ENCODE results near the gene GP2. TPM values are rescaled to one million over a fixed set of nuclear protein-coding genes. Genes with fewer than 3 reads are reported as not detected.

The GP2 gene
- total RNA-seq, result not detected

DNA sequence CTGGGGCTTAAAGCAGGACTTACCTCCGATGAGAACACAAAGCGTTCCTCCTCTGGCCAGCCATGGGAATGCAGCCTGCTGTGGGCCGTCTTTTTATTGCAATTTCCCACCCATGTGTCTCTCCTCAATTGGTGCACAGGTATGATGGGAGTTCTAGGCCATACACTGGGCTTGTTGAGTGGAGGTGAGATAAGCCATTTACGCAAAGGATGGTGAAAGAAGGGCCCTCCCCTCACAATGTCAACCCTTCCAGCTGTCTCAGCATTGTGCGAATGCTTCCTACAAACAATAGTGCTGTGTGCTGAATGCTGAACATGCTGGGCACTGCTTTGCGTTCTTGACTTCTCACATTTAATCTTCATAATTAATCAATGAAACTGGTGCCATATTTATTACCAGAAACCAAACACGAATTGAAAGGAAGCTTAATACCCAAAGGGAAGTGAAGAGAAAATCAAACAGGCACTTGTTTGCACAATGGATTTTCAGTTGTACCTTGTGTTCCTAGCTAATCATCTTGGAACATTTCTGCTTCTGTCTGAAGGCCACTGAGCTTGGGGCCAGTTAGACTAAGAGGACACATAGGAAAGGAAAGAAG lies at the start of gene GP2:
Gene GP2, minus strand, starts transcription at position 70 of the 598 bp plus-strand sequence. CDS start 1,082 bp downstream, outside the sequence.
- H3K27me3 Mint-ChIP-seq, result no peaks in the 10 kb centered on the region
- DNase-seq (no peak), ATAC-seq (ENCODE audit: low read depth) (no peak)
- H3K4me1 Mint-ChIP-seq, result no peaks in the 10 kb centered on the region
- POLR2A ChIA-PET, result no interaction called here
- H3K36me3 Mint-ChIP-seq, result no peaks in the 10 kb centered on the region
- H3K27ac Mint-ChIP-seq, result no peak within 1 kb of the TSS
- H3K9me3 Mint-ChIP-seq, result no peaks in the 10 kb centered on the region
- no peak within 1 kb of the TSS for H3K4me3 Mint-ChIP-seq

DNA sequence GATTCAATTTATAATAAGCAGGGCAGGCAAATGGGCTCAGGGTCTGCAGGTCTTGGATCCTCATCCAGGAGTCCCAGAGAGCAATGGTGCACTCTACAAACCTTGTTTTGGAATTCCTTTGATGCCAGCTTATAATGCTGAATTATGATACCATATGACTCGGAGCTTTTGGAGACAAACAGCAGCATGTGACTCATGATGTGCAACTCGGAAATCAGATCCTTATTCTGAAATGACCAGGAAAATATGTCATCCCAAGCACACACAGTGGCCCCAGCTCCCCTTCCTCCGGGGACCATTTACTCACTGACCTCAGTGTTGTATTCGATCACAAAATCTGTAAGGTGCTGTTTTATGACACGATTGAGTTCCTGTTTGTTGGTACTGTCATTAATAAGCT lies 45.4 kb upstream of the GP2 start:
- no peak overlapping the region for H3K4me3 Mint-ChIP-seq
- peaks cover 7% of the 10 kb centered on the region for H3K27me3 Mint-ChIP-seq
- no peaks in the 10 kb centered on the region for H3K4me1 Mint-ChIP-seq
- no peak for ATAC-seq (ENCODE audit: low read depth)
- H3K36me3 Mint-ChIP-seq, result no peaks in the 10 kb centered on the region
- DNase-seq, result no peak
- no peak overlapping the region for H3K27ac Mint-ChIP-seq
- POLR2A ChIA-PET, result no interaction called here
- no peaks in the 10 kb centered on the region for H3K9me3 Mint-ChIP-seq

DNA sequence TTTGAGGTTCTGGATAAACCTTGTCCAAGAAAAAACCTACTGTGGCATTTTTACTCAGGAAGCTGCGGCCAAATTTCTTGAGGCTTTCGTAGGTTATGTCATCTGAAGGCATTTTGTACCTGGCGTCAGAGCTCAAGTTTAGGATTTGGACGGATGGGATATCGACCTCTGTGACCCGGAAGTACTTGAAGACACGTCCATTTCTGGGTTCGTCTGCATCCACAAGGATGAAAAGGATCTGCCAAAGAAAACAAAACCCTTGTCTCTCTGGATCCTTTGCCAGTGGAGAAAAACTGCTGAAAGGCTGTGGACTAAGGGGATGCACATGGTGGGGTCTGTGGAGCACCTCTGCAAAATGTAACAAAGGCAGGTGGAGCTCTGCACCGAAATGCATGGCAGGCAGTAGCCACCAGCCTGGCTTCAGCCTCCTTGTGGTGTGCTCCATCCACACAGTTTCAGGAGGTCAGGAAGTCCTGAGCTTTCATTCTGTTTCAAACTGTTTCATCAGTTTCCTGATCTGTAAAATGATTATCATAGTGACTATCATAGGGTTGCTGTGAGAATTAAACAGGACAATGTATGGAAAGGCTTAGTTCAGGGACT lies 42.2 kb upstream of the GP2 start:
- H3K36me3 Mint-ChIP-seq, result no peaks in the 10 kb centered on the region
- no peak overlapping the region for H3K27ac Mint-ChIP-seq
- ATAC-seq (ENCODE audit: low read depth) (no peak), DNase-seq (no peak)
- no peaks in the 10 kb centered on the region for H3K4me1 Mint-ChIP-seq
- no peaks in the 10 kb centered on the region for H3K27me3 Mint-ChIP-seq
- POLR2A ChIA-PET, result no interaction called here
- H3K9me3 Mint-ChIP-seq, result no peaks in the 10 kb centered on the region
- no peak overlapping the region for H3K4me3 Mint-ChIP-seq

DNA sequence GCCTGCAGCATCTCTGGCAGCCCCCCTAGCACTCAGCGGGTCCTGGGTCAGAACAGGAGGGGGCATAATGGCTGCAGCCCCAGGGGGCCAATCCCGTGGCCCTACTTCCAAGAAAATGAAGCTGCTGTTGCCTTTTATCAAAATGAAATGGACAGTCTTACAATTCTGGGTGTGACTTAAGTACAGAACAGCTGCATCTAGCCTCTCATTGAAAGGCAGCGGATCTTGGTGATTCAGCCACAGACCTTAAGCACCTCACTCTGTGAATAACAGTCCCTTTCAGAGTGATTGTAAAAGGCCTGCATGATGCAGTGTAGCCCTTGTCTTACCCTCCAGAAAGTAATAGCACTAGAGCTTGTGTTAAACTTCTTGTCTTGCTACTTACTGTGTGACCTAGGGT lies 36.7 kb upstream of the GP2 start:
- POLR2A ChIA-PET, result no interaction called here
- no peaks in the 10 kb centered on the region for H3K36me3 Mint-ChIP-seq
- H3K4me1 Mint-ChIP-seq, result no peaks in the 10 kb centered on the region
- H3K27me3 Mint-ChIP-seq, result no peaks in the 10 kb centered on the region
- H3K9me3 Mint-ChIP-seq, result no peaks in the 10 kb centered on the region
- H3K27ac Mint-ChIP-seq, result no peak overlapping the region
- DNase-seq, result no peak
- no peak overlapping the region for H3K4me3 Mint-ChIP-seq
- ATAC-seq (ENCODE audit: low read depth), result no peak

DNA sequence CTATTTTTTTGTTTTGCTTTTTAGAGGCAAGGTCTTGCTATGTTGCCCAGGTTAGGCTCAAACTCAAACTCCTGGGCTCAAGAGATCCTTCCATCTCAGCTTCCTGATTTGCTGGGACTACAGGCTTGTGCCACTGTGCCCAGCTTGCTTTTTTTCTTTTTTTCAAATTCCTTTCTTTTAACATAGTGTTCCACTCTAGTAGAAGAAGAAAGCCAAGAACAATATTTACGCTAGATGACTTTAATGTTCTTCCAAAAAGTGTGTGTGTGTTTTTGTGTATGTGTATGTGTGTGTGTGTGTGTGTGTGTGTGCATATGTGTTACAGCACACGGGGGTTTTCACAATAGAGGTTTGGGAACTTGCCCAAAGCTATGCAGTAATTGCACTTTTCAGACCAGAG lies 35.9 kb upstream of the GP2 start:
- POLR2A ChIA-PET, result interaction anchor here (0.6 kb wide), 1 partner anchor 313 kb away, joined by 3 read pairs; no protein-coding TSS in a partner anchor
- Mint-ChIP-seq H3K36me3 (no peaks in the 10 kb centered on the region), H3K9me3 (no peaks in the 10 kb centered on the region), H3K4me1 (no peaks in the 10 kb centered on the region), H3K27ac (no peak overlapping the region), H3K4me3 (no peak overlapping the region), H3K27me3 (no peaks in the 10 kb centered on the region)
- DNase-seq, result no peak
- ATAC-seq (ENCODE audit: low read depth), result no peak

DNA sequence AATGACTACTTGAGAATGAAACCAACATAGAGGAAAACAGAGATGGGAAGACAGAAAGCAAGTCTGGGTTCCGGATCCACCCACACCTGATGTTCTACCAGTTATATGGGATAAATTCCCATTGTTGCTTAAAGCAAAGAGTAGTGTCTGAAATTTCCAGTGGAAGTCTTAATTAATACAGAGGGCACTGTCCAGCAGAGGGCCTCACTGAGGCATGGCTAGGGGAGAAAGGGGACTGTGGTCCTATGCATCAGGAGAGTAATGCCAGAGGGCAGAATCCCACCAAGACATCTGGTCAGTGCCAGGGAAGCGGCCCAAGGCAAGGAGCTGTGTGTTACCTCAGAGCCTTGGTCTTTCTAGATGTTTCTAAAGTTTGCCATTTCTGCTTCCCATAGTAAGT lies 32.7 kb upstream of the GP2 start:
- no peaks in the 10 kb centered on the region for H3K36me3 Mint-ChIP-seq
- H3K9me3 Mint-ChIP-seq, result no peaks in the 10 kb centered on the region
- no peaks in the 10 kb centered on the region for H3K27me3 Mint-ChIP-seq
- no peak overlapping the region for H3K4me3 Mint-ChIP-seq
- no peak for ATAC-seq (ENCODE audit: low read depth)
- H3K4me1 Mint-ChIP-seq, result no peaks in the 10 kb centered on the region
- POLR2A ChIA-PET, result no interaction called here
- no peak for DNase-seq
- no peak overlapping the region for H3K27ac Mint-ChIP-seq

DNA sequence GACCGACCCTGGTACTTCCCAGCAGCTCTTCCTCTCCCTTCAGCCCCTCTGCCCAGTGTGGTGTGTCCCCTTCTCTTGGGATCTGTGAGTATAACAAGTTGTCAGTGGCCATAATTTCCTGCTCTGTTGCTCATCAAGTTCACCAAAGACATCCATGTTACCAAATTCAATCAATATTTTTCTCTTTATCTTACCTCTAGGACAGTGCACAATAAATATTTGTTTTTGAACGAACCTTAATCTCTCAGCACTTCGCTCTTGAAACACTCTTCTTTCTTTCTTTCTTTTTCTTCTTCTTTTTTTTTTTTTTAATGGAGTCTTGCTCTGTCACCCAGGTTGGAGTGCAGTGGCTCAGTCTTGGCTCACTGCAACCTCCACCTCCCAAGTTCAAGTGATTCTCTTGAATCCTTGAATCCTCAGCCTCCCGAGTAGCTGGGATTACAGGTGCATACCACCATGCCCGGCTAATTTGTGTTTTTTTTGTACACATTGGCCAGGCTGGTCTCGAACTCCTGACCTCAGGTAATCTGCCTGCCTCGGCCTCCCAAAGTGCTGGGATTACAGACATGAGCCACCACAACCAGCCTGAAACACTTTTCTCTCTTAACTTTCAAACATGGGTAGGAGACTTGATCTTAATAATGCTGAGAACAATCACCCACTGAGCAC lies 27.9 kb upstream of the GP2 start:
- Mint-ChIP-seq H3K36me3 (no peaks in the 10 kb centered on the region), H3K9me3 (no peaks in the 10 kb centered on the region), H3K4me1 (no peaks in the 10 kb centered on the region), H3K4me3 (no peak overlapping the region), H3K27ac (no peak overlapping the region), H3K27me3 (no peaks in the 10 kb centered on the region)
- DNase-seq (no peak), ATAC-seq (ENCODE audit: low read depth) (no peak)
- POLR2A ChIA-PET, result no interaction called here

DNA sequence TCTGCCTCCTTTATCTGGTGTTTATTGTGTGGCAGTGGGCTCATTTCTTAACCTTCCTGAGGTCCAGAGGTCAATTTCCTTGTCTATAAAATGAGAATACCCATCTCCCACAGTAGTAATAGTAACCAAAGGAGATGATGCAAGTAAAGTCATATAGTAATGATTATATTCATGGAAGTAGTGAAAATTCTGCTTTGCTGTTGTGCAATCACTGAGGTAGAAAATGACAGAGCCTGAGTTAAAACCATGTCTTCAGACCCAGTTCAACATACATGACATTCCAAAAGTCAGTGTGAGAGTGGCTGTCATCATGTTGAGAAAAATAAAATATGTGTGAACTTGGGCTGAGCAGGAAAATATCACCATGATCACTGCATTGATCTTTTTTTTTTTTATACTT lies 26.1 kb upstream of the GP2 start:
- H3K27me3 Mint-ChIP-seq, result no peaks in the 10 kb centered on the region
- ATAC-seq (ENCODE audit: low read depth) (no peak), DNase-seq (no peak)
- no peak overlapping the region for H3K27ac Mint-ChIP-seq
- POLR2A ChIA-PET, result no interaction called here
- no peaks in the 10 kb centered on the region for H3K36me3 Mint-ChIP-seq
- no peaks in the 10 kb centered on the region for H3K4me1 Mint-ChIP-seq
- H3K9me3 Mint-ChIP-seq, result no peaks in the 10 kb centered on the region
- H3K4me3 Mint-ChIP-seq, result no peak overlapping the region

DNA sequence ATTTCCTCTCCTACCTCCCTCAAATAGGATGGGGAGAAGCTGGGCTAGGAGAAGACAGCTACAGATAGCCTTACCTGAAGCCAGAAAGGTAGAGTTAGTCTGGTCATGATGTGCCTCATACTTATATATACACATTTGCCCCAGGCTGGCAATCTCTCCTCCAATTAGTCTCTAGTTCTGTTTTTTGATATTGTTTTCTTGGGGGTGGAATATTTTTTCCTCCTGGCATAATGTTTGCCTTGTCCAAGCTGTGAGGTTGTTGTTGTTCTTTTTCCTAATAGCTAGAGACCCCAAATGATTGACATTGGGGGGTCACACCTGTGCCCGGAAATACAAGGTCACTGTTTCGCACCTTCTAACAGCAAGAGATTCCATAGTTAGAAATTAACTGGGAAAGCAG lies 25.3 kb upstream of the GP2 start, which contains the start of gene UMOD:
Gene UMOD, minus strand, starts transcription at position 101 of the 400 bp plus-strand sequence. CDS start 1,978 bp downstream, outside the sequence.
- H3K27me3 Mint-ChIP-seq, result no peaks in the 10 kb centered on the region
- no peak for DNase-seq
- ATAC-seq (ENCODE audit: low read depth), result no peak
- no peak within 1 kb of the TSS for H3K27ac Mint-ChIP-seq
- H3K4me3 Mint-ChIP-seq, result no peak within 1 kb of the TSS
- no peaks in the 10 kb centered on the region for H3K9me3 Mint-ChIP-seq
- no peaks in the 10 kb centered on the region for H3K36me3 Mint-ChIP-seq
- POLR2A ChIA-PET, result no interaction called here
- no peaks in the 10 kb centered on the region for H3K4me1 Mint-ChIP-seq

DNA sequence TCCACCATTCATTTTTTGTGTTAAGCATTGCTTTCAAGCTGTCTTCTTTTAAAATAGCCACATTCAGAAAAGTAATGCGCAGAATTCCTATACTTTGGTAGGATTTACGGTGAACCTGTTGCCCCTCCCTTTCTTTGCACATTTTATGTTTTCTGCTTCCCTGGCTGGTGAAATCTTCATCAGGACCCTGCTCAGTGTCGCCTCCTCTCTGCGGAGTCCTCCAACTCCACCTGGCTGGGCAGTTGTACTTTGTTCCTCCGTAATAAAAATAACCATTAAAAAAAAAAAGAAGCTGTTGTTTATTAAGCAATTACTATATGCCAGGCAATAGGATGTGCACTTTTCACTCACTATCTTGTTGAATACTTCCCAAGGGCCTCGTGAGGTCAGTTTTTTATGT lies 22.3 kb upstream of the GP2 start:
- H3K9me3 Mint-ChIP-seq, result no peaks in the 10 kb centered on the region
- no peaks in the 10 kb centered on the region for H3K4me1 Mint-ChIP-seq
- DNase-seq (no peak), ATAC-seq (ENCODE audit: low read depth) (no peak)
- no peaks in the 10 kb centered on the region for H3K27me3 Mint-ChIP-seq
- POLR2A ChIA-PET, result no interaction called here
- H3K4me3 Mint-ChIP-seq, result no peak overlapping the region
- no peaks in the 10 kb centered on the region for H3K36me3 Mint-ChIP-seq
- H3K27ac Mint-ChIP-seq, result no peak overlapping the region

DNA sequence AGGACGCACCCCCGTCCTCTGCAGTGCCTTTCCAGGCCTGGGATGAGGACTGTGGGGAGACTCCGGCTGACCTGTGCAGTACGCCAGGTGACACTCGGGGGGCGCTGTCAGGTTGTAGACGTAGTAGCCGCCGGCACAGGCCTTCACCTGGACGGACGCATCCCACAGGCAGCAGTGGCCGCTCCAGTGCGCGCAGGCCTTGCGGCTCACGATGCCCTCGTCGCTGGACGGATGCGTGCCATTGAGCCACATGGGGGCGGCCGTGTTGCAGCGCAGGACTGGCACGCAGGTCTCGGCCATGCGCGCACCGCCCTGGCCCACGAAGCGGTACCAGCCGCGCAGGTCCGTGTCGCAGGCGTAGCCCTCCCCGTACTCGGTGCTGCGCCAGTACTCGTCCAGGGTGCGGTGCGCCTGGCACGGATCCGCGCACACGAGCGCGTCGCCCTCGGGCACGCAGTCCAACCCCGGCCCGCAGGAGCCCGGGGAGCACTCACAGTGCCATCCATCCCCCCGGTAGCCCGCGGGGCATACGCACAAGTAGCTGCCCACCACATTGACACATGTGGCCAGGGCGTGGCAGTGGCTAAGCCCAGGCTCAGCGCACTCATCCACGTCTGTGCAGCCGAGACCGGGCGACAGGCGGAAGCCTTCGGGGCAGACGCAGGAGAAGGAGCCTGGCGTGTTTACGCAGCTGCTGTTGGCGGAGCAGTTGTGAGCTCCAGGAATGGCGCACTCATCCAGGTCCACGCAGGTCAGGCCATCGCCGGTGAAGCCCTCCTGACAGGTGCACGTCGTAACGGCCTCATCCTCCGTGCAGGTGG lies 21.3 kb upstream of the GP2 start:
- Mint-ChIP-seq H3K9me3 (no peaks in the 10 kb centered on the region), H3K4me1 (no peaks in the 10 kb centered on the region), H3K36me3 (no peaks in the 10 kb centered on the region), H3K4me3 (no peak overlapping the region), H3K27me3 (no peaks in the 10 kb centered on the region), H3K27ac (no peak overlapping the region)
- ATAC-seq (ENCODE audit: low read depth) (no peak), DNase-seq (no peak)
- POLR2A ChIA-PET, result no interaction called here

DNA sequence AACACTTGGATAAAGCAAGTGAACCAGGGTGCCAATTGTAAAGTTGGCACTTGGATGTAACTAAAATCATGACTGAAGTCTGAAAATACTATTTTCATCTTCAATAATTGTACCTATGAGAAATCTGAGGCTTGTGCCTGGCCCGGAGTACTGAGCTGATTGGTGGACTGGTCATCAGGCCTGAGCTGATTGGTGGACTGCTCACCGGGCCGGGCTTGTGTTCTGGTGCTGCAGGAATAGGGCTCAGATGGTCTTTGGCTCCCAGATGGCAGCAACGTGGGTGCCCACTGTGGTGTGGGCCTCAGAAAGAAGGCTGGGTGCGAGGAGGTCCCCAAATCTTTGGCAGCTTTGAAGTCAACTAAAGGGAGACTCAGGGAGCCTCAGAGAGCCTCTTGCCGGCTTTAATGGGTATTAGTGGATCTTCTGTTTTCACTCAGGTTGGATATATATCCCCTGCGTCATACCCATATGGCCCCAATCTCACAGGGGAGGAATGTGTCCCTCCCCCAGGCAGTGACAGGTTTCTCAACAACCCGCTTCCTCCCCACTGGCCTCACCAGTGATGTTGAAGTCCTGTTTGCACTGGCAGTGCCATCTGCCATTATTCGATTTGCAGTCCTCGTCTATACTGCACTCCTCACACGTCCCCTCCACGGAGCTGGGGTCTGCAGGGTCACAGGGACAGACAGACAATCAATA lies 20.5 kb upstream of the GP2 start:
- Mint-ChIP-seq H3K4me3 (no peak overlapping the region), H3K27ac (no peak overlapping the region), H3K9me3 (no peaks in the 10 kb centered on the region), H3K27me3 (no peaks in the 10 kb centered on the region), H3K36me3 (no peaks in the 10 kb centered on the region), H3K4me1 (no peaks in the 10 kb centered on the region)
- POLR2A ChIA-PET, result no interaction called here
- no peak for ATAC-seq (ENCODE audit: low read depth)
- no peak for DNase-seq

DNA sequence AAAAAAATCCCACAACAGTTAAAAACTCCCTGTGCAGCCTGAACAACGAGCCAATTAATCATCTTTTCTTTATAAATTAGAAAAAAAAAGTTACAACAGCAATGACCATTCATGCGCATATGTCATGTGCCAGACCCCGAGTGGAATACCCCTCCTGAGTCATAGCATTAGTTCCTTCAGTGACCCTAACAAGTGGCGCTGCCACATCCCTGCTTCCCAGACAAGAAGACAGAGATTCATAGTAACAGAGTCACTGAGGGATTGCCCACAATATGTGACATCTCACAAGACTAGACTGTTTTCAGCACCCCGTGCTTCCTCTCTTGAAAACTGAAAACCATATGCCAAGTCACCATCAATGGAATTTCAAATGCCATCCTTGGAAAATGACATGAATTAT lies 17.3 kb upstream of the GP2 start:
- no peak overlapping the region for H3K27ac Mint-ChIP-seq
- H3K4me3 Mint-ChIP-seq, result no peak overlapping the region
- no peak for DNase-seq
- H3K36me3 Mint-ChIP-seq, result no peaks in the 10 kb centered on the region
- H3K27me3 Mint-ChIP-seq, result no peaks in the 10 kb centered on the region
- POLR2A ChIA-PET, result no interaction called here
- no peak for ATAC-seq (ENCODE audit: low read depth)
- no peaks in the 10 kb centered on the region for H3K9me3 Mint-ChIP-seq
- H3K4me1 Mint-ChIP-seq, result no peaks in the 10 kb centered on the region

Measured in activated naive CD8-positive, alpha-beta T cell treated with anti-CD3 and anti-CD28 coated beads, Interleukin-2, amount 10 ng/mL, durations not matched to agents 7 days and 5 days (primary cell).